ENCODE data around the gene MDM1. TPM values are rescaled to one million over a fixed set of nuclear protein-coding genes. Genes with fewer than 3 reads are reported as not detected.

Gene MDM1
- total and polyA plus RNA-seq, 2 of the 13 experiments (the other 11 are each of a cell fraction or from before 2014, with no cell fraction given) = 4.6 to 15.2 TPM

GRCh38 chr12:68364893-68365725, 32.9 kb upstream of the MDM1 start (continued):
- TF ChIP-seq ZBTB40 (IDR thresholded peaks at IDR 0.05) (no peak), ZBTB40 (CRISPR knock-in tag; IDR thresholded peaks at IDR 0.05) (no peak), HMG20B (CRISPR knock-in tag; conservative IDR thresholded peaks at IDR 0.05) (no peak), RBFOX2 (IDR thresholded peaks at IDR 0.05; ENCODE audit: low read depth, low read length) (0 out of 2 replicates have a peak, but pooled peaks have one; percentile 25), ZNF350 (CRISPR knock-in tag; IDR thresholded peaks at IDR 0.05; ENCODE audit: borderline replicate concordance, low read depth) (peak; percentile 84), ZGPAT (CRISPR knock-in tag; IDR thresholded peaks at IDR 0.05) (peak; percentile 71; the same call in 1 of the 2 replicates), ZNF609 (CRISPR knock-in tag; IDR thresholded peaks at IDR 0.05; ENCODE audit: borderline replicate concordance) (no peak; the same call in 1 of the 2 replicates), TOE1 (CRISPR knock-in tag; IDR thresholded peaks at IDR 0.05) (no peak), ZMAT3 (CRISPR knock-in tag; conservative IDR thresholded peaks at IDR 0.05) (no peak), SNAPC2 (CRISPR knock-in tag; IDR thresholded peaks at IDR 0.05) (no peak; the same call in 1 of the 2 replicates), ATF7-NPFF (CRISPR knock-in tag; IDR thresholded peaks at IDR 0.05; ENCODE audit: low read depth) (no peak), AGO1 (IDR thresholded peaks at IDR 0.05; ENCODE audit: low read depth, low read length, poor library complexity, severe bottlenecking) (no peak), ZNF530 (CRISPR knock-in tag; IDR thresholded peaks at IDR 0.05; ENCODE audit: low read depth) (no peak)
